Esophagus squamous epithelium (tissue), 4 donors: Measurements from ENCODE around the gene PHYKPL.

Experiments
- CTCF ChIP-seq, 6 experiments: fragments of 450-650 bp in 4 of 6; fragments of 200-600 bp in 2 of 6; sonication (generic) in 2 of 6; IDR thresholded peaks; one replicate each; pipeline ENCODE4 v1.5.1; 2016 to 2019; ENCODE audit warnings: antibody characterized with exemption in 6 of 6, mild to moderate bottlenecking in 4 of 6, moderate library complexity in 4 of 6
- POLR2A ChIP-seq, 4 donors: fragments of 450-650 bp; IDR thresholded peaks; one replicate each; pipeline ENCODE4 v1.6.1; 2017; ENCODE audit warnings: antibody characterized with exemption in 4 of 4, mild to moderate bottlenecking in 4 of 4, moderate library complexity in 3 of 4

DNA sequence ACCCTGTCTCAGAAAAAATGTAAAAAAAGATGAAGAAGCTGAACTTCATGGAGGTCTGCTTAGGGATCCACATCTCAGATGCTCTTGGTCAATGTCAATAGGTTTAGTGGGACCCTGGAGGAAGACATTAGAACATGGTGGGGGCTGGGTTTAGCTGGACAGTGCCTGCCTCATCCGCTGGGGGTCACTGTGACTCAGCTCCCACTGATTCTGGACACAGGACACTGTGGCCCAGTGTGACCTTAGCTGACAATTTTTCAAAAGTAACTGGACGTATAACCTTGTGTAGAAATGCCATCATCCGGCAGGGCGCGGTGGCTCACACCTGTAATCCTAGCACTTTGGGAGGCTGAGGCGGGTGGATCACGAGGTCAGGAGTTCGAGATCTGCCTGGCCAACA, 35.6 kb downstream of the PHYKPL start:
- no peak for TF ChIP-seq POLR2A (IDR thresholded peaks at IDR 0.05)
- TF ChIP-seq CTCF (IDR thresholded peaks at IDR 0.05): peak in 2 of 6 experiments; percentile 5 to 7
